GM19043 (cell line): ENCODE measurements around the gene LORICRIN.

ENCODE experiments used
- ATAC-seq: cut with Tn5 transposase; IDR thresholded peaks from one replicate; pipeline ENCODE4 v1.9.1; 2021; ENCODE audit warnings: low read depth; ENCODE audit not compliant: unreplicated experiment

The LORICRIN gene

GRCh38 chr1:153248176-153248879 is 11.2 kb upstream of the LORICRIN start:
- no peak for ATAC-seq

- ATAC-seq: no peak
Observed at GRCh38 chr1:153250166-153250565, 9.3 kb upstream of the LORICRIN start.

GRCh38 chr1:153251087-153251486 is 8.4 kb upstream of the LORICRIN start:
- ATAC-seq: no peak

- no peak for ATAC-seq
Observed at GRCh38 chr1:153251562-153251961, 7.9 kb upstream of the LORICRIN start.

- ATAC-seq: no peak
Observed at GRCh38 chr1:153251988-153252387, 7.5 kb upstream of the LORICRIN start.

GRCh38 chr1:153253076-153253475 is 6.4 kb upstream of the LORICRIN start:
- no peak for ATAC-seq

- ATAC-seq: no peak
Observed at GRCh38 chr1:153253693-153254092, 5.8 kb upstream of the LORICRIN start.

GRCh38 chr1:153260585-153261280 is 1.2 kb downstream of the LORICRIN start:
- no peak for ATAC-seq

GRCh38 chr1:153261281-153262069 is 2.0 kb downstream of the LORICRIN start:
- no peak for ATAC-seq

GRCh38 chr1:153262070-153262366 is 2.5 kb downstream of the LORICRIN start:
- ATAC-seq: no peak

GRCh38 chr1:153262462-153263157 is 3.1 kb downstream of the LORICRIN start:
- ATAC-seq: no peak

- no peak for ATAC-seq
Observed at GRCh38 chr1:153265457-153265856, 6.0 kb downstream of the LORICRIN start.

- no peak for ATAC-seq
Observed at GRCh38 chr1:153271711-153272110, 12.2 kb downstream of the LORICRIN start.

- no peak for ATAC-seq
Observed at GRCh38 chr1:153272186-153272585, 12.7 kb downstream of the LORICRIN start.

- ATAC-seq: no peak
Observed at GRCh38 chr1:153277852-153278251, 18.4 kb downstream of the LORICRIN start.

- no peak for ATAC-seq
Observed at GRCh38 chr1:153288634-153289275, 29.3 kb downstream of the LORICRIN start.

- no peak for ATAC-seq
Observed at GRCh38 chr1:153291514-153291913, 32.0 kb downstream of the LORICRIN start.

- ATAC-seq: no peak
Observed at GRCh38 chr1:153292185-153292584, 32.7 kb downstream of the LORICRIN start.

- ATAC-seq: no peak
Observed at GRCh38 chr1:153292740-153293479, 33.4 kb downstream of the LORICRIN start.

- no peak for ATAC-seq
Observed at GRCh38 chr1:153293480-153293775, 33.9 kb downstream of the LORICRIN start.
